ENCODE measurements around the gene NSD2. TPM values are rescaled to one million over a fixed set of nuclear protein-coding genes. Genes with fewer than 3 reads are reported as not detected.
A peak's percentile ranks its signal among the peaks of the same experiment; 100 is the strongest.

NSD2 gene
- total and polyA plus RNA-seq, 5 donors from 2014 or later, result 5.9 to 95.8 (median 7.3) TPM

DNA sequence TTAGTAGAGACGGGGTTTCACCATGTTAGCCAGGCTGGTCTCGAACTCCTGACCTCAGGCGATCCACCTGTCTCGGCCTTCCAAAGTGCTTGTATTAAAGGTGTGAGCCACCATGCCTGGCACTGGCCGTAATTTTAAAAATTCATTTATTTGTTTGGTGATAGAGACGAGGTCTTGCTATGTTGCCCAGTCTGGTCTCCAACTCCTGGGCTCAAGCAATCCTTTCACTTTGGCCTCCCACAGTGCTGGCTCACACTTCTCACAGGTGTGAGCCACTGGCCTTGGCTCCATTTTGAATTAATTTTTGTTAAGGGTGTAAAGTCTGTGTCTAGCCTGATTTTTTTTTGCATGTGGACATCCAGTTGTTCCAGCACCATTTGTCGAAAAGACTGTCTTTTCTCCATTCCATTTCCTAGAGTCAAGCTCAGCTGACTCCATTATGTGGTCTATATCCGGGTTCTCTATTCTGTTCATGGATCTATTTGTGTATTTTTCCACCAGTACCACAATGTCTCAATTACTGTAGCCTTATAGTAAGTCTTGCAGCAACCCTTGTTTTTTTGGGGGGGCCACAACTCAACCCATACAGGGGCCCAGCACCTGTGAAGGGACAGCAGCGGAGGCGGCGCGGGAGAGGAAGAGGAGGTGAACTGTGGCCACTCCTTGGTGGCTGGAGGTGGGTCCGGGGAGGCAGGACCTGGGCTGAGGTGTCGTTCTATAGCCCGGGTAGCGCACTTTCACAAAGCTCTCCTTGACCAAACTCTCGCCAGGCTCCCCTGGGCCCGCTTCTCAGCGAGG lies 1.5 kb upstream of the NSD2 start:
- Histone ChIP-seq H3K36me3 (ENCODE audit: control insufficient read depth, insufficient read depth, low read length) (no peaks in the 10 kb centered on the region), H3K9me3 (ENCODE audit: control insufficient read depth in 2 of 2, low read length in 2 of 2) (no peaks in the 10 kb centered on the region), H3K27ac (ENCODE audit: insufficient read depth, low read length, poor library complexity, severe bottlenecking) (peak overlapping the region; percentile 96), H3K4me3 (ENCODE audit: low read depth, low read length) (peak overlapping the region; percentile 47), H3K4me1 (ENCODE audit: control insufficient read depth, insufficient read depth, low read length, poor library complexity, severe bottlenecking) (peaks cover 22% of the 10 kb centered on the region), H3K27me3 (ENCODE audit: control insufficient read depth, insufficient read depth, low read length) (no peaks in the 10 kb centered on the region)
- Mint-ChIP-seq H3K36me3 (no peaks in the 10 kb centered on the region), H3K4me1 (peaks cover 20 to 35% (median 27%) of the 10 kb centered on the region in 4 donors), H3K27me3 (no peaks in the 10 kb centered on the region), H3K9me3 (peaks cover 0 to 1% (median 0%) of the 10 kb centered on the region in 7 donors), H3K27ac (peak overlapping the region; percentile 92 to 95 (median 94)), H3K4me3 (peak overlapping the region; percentile 88 to 95 (median 90))
- DNase-seq (peak in 1 of 3 donors; percentile 19), ATAC-seq (ENCODE audit: low read depth in 2 of 2) (no peak)

DNA sequence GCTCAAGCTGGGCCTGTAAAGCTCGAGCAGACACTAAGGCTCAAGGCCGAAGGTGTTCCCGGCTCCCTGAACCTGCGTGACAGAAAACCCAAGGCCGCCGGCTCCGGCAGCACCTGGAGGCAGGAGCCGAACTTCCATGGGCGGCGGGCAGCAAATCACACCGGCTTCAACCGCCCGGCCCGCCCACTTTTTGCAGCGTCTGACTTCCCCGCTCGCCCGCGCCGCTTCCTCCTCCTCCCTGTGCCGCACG lies 940 bp upstream of the NSD2 start:
- Histone ChIP-seq H3K27ac (ENCODE audit: insufficient read depth, low read length, poor library complexity, severe bottlenecking) (peak overlapping the region; percentile 96), H3K27me3 (ENCODE audit: control insufficient read depth, insufficient read depth, low read length) (no peaks in the 10 kb centered on the region), H3K4me3 (ENCODE audit: low read depth, low read length) (peak overlapping the region; percentile 47), H3K4me1 (ENCODE audit: control insufficient read depth, insufficient read depth, low read length, poor library complexity, severe bottlenecking) (peaks cover 22% of the 10 kb centered on the region), H3K9me3 (ENCODE audit: control insufficient read depth in 2 of 2, low read length in 2 of 2) (no peaks in the 10 kb centered on the region), H3K36me3 (ENCODE audit: control insufficient read depth, insufficient read depth, low read length) (no peaks in the 10 kb centered on the region)
- no peaks in the 10 kb centered on the region for H3K36me3 Mint-ChIP-seq
- H3K4me3 Mint-ChIP-seq, result peak overlapping the region; percentile 88 to 95 (median 90)
- peak; percentile 69 to 71 for ATAC-seq (ENCODE audit: low read depth in 2 of 2)
- H3K4me1 Mint-ChIP-seq, result peaks cover 21 to 40% (median 30%) of the 10 kb centered on the region in 4 donors
- DNase-seq, result peak; percentile 85 to 94 (median 88)
- peaks cover 0 to 1% (median 0%) of the 10 kb centered on the region in 7 donors for H3K9me3 Mint-ChIP-seq
- H3K27me3 Mint-ChIP-seq, result no peaks in the 10 kb centered on the region
- H3K27ac Mint-ChIP-seq, result peak overlapping the region; percentile 92 to 95 (median 94)

DNA sequence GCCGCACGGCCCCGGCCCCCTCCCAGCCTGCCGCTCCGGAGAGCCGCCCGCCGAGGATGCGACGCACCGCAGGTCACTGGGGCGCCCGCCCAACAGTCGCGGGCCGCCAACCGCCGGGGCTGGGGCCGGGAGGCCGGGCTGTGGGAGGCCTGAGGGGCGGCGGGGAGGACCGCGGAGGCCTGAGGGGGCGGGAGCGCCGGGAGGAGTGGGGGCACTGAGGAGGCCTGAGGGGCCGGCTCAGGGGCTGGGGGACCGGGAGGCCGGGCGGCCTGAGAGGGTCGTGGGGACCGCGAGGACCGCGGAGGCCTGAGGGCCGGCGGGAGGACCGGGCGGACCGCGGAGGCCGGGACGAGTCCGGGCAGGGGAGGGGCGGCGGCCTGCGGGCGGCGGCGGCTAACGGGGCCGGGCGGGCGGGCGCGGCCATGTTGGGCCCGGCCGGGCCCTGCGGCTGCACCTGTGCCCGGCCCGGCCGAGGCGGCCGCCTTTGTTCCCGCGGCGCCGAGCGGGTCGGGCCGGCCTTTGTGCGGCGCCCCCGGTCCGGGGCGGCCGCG lies 353 bp downstream of the NSD2 start:
- Mint-ChIP-seq H3K27ac (no peak overlapping the region), H3K9me3 (peaks cover 0 to 1% (median 0%) of the 10 kb centered on the region in 7 donors), H3K36me3 (no peaks in the 10 kb centered on the region), H3K4me3 (peak overlapping the region in 1 of 4 donors; percentile 24), H3K4me1 (peaks cover 21 to 46% (median 33%) of the 10 kb centered on the region in 4 donors), H3K27me3 (no peaks in the 10 kb centered on the region)
- ATAC-seq (ENCODE audit: low read depth in 2 of 2) (no peak), DNase-seq (no peak)
- Histone ChIP-seq H3K27me3 (ENCODE audit: control insufficient read depth, insufficient read depth, low read length) (no peaks in the 10 kb centered on the region), H3K9me3 (ENCODE audit: control insufficient read depth in 2 of 2, low read length in 2 of 2) (no peaks in the 10 kb centered on the region), H3K4me1 (ENCODE audit: control insufficient read depth, insufficient read depth, low read length, poor library complexity, severe bottlenecking) (peaks cover 22% of the 10 kb centered on the region), H3K36me3 (ENCODE audit: control insufficient read depth, insufficient read depth, low read length) (no peaks in the 10 kb centered on the region), H3K27ac (ENCODE audit: insufficient read depth, low read length, poor library complexity, severe bottlenecking) (peak overlapping the region; percentile 75), H3K4me3 (ENCODE audit: low read depth, low read length) (no peak overlapping the region)

- H3K36me3 ChIP-seq (ENCODE audit: control insufficient read depth, insufficient read depth, low read length), result no peaks in the 10 kb centered on the region
- DNase-seq, result peak in 1 of 3 donors; percentile 77
- no peak for ATAC-seq (ENCODE audit: low read depth in 2 of 2)
- no peaks in the 10 kb centered on the region for H3K9me3 ChIP-seq (ENCODE audit: control insufficient read depth in 2 of 2, low read length in 2 of 2)
- peaks cover 28 to 58% (median 44%) of the 10 kb centered on the region in 4 donors for H3K4me1 Mint-ChIP-seq
- H3K27ac ChIP-seq (ENCODE audit: insufficient read depth, low read length, poor library complexity, severe bottlenecking), result peak overlapping the region; percentile 75
- peaks cover 0 to 1% (median 0%) of the 10 kb centered on the region in 7 donors for H3K9me3 Mint-ChIP-seq
- H3K4me3 Mint-ChIP-seq, result peak overlapping the region; percentile 88 to 98 (median 93)
- H3K4me3 ChIP-seq (ENCODE audit: low read depth, low read length), result peak overlapping the region; percentile 89
- H3K4me1 ChIP-seq (ENCODE audit: control insufficient read depth, insufficient read depth, low read length, poor library complexity, severe bottlenecking), result peaks cover 25% of the 10 kb centered on the region
- H3K27me3 Mint-ChIP-seq, result no peaks in the 10 kb centered on the region
- peak overlapping the region; percentile 90 to 99 (median 94) for H3K27ac Mint-ChIP-seq
- no peaks in the 10 kb centered on the region for H3K36me3 Mint-ChIP-seq
- no peaks in the 10 kb centered on the region for H3K27me3 ChIP-seq (ENCODE audit: control insufficient read depth, insufficient read depth, low read length)
These were observed 1.7 kb downstream of the NSD2 start for GRCh38 chr4:1872870-1873269.

DNA sequence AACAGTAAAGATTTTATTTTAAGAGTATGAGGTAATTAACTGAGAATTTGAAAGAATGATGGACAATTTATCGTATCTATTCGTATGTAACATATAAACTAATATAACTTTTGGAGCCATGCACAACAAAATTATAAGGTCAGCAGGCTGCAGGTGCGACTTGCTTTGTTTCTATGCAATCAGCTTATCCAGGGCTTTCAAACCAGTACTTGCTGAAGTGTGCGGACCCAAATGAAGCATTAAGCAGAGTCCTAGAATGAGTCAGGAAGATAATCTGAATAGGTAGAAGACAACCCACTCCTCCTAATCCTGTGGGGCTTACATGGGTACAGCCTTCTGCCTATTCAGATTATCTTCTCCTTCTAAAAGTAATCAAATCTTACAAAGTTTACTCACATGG lies 2.1 kb downstream of the NSD2 start:
- Histone ChIP-seq H3K27ac (ENCODE audit: insufficient read depth, low read length, poor library complexity, severe bottlenecking) (peak overlapping the region; percentile 75), H3K4me3 (ENCODE audit: low read depth, low read length) (peak overlapping the region; percentile 89), H3K36me3 (ENCODE audit: control insufficient read depth, insufficient read depth, low read length) (no peaks in the 10 kb centered on the region), H3K4me1 (ENCODE audit: control insufficient read depth, insufficient read depth, low read length, poor library complexity, severe bottlenecking) (peaks cover 25% of the 10 kb centered on the region), H3K9me3 (ENCODE audit: control insufficient read depth in 2 of 2, low read length in 2 of 2) (no peaks in the 10 kb centered on the region), H3K27me3 (ENCODE audit: control insufficient read depth, insufficient read depth, low read length) (no peaks in the 10 kb centered on the region)
- H3K4me1 Mint-ChIP-seq, result peaks cover 28 to 58% (median 44%) of the 10 kb centered on the region in 4 donors
- peak overlapping the region; percentile 6 to 94 (median 90) for H3K27ac Mint-ChIP-seq
- H3K36me3 Mint-ChIP-seq, result no peaks in the 10 kb centered on the region
- peak overlapping the region; percentile 88 to 98 (median 93) for H3K4me3 Mint-ChIP-seq
- ATAC-seq (ENCODE audit: low read depth in 2 of 2) (no peak), DNase-seq (peak in 1 of 3 donors; percentile 34)
- H3K27me3 Mint-ChIP-seq, result no peaks in the 10 kb centered on the region
- peaks cover 0 to 1% (median 0%) of the 10 kb centered on the region in 7 donors for H3K9me3 Mint-ChIP-seq

- Histone ChIP-seq H3K4me1 (ENCODE audit: control insufficient read depth, insufficient read depth, low read length, poor library complexity, severe bottlenecking) (peaks cover 25% of the 10 kb centered on the region), H3K27ac (ENCODE audit: insufficient read depth, low read length, poor library complexity, severe bottlenecking) (peak overlapping the region; percentile 75), H3K36me3 (ENCODE audit: control insufficient read depth, insufficient read depth, low read length) (no peaks in the 10 kb centered on the region), H3K27me3 (ENCODE audit: control insufficient read depth, insufficient read depth, low read length) (no peaks in the 10 kb centered on the region), H3K9me3 (ENCODE audit: control insufficient read depth in 2 of 2, low read length in 2 of 2) (no peaks in the 10 kb centered on the region), H3K4me3 (ENCODE audit: low read depth, low read length) (peak overlapping the region; percentile 89)
- Mint-ChIP-seq H3K9me3 (peaks cover 0 to 1% (median 0%) of the 10 kb centered on the region in 7 donors), H3K4me1 (peaks cover 33 to 63% (median 49%) of the 10 kb centered on the region in 4 donors), H3K4me3 (peak overlapping the region; percentile 63 to 98 (median 93)), H3K27ac (peak overlapping the region in 2 of 3 donors; percentile 77 to 94), H3K36me3 (no peaks in the 10 kb centered on the region), H3K27me3 (no peaks in the 10 kb centered on the region)
- ATAC-seq (ENCODE audit: low read depth in 2 of 2), result no peak
- no peak for DNase-seq
These were observed 2.6 kb downstream of the NSD2 start for GRCh38 chr4:1873776-1874175.

- Histone ChIP-seq H3K27ac (ENCODE audit: insufficient read depth, low read length, poor library complexity, severe bottlenecking) (no peak overlapping the region), H3K4me3 (ENCODE audit: low read depth, low read length) (peak overlapping the region; percentile 46), H3K27me3 (ENCODE audit: control insufficient read depth, insufficient read depth, low read length) (no peaks in the 10 kb centered on the region), H3K36me3 (ENCODE audit: control insufficient read depth, insufficient read depth, low read length) (no peaks in the 10 kb centered on the region), H3K4me1 (ENCODE audit: control insufficient read depth, insufficient read depth, low read length, poor library complexity, severe bottlenecking) (peaks cover 25% of the 10 kb centered on the region), H3K9me3 (ENCODE audit: control insufficient read depth in 2 of 2, low read length in 2 of 2) (no peaks in the 10 kb centered on the region)
- peak overlapping the region; percentile 77 to 94 (median 78) for H3K27ac Mint-ChIP-seq
- peaks cover 0 to 1% (median 0%) of the 10 kb centered on the region in 7 donors for H3K9me3 Mint-ChIP-seq
- no peaks in the 10 kb centered on the region for H3K27me3 Mint-ChIP-seq
- DNase-seq, result no peak
- no peak for ATAC-seq (ENCODE audit: low read depth in 2 of 2)
- peaks cover 34 to 64% (median 49%) of the 10 kb centered on the region in 4 donors for H3K4me1 Mint-ChIP-seq
- no peaks in the 10 kb centered on the region for H3K36me3 Mint-ChIP-seq
- peak overlapping the region; percentile 63 to 98 (median 93) for H3K4me3 Mint-ChIP-seq
These were observed 3.0 kb downstream of the NSD2 start for GRCh38 chr4:1874201-1874600.

Measured in CD4-positive, CD25-positive, alpha-beta regulatory T cell (primary cell).